GM19099 (cell line): Measurements from ENCODE around the gene LPO.

Experiments used
- POLR2A ChIP-seq: IDR thresholded peaks from 3 replicates; pipeline ENCODE4 v1.6.1; 2011; ENCODE audit warnings: low read depth; ENCODE audit not compliant: insufficient read length; ENCODE audit errors: extremely low read depth

LPO gene

DNA sequence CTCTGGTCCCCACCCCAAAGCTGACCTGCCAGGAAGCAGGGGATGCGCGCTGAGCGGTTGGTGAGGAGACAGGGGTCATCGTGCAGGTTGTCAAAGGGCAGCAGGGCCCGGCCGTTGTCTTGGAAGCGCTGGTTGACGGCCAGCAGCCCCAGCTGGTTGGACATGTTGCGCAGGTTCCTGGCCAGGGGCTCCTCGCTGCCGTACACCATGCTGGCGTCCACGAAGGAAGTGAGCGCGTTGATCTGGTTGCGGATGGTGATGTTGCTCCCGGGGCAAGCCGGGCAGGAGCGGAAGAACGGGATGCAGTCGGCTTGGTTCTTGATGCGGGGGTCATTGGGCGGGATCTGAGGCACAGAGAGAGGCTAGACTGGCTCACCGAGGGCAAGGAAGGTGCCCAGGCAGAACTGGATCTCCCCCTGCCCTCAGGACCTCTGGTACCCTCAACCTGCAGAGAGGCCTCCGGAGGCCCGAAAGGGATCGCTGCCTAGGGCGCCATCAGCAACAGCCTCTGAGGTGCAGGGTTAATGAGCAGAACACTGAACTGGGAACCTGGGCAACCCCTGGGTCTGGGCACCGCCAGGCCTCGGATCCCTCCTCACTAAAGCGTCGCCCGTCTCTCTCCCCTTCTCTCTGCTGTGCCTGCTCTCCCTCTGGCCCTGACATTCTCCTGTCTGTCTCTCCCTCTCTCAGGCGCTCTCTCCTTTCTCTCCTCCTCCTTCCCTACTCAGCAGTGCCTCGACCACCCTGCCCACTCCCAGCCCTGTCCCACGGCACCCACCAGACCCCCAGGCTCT lies 39.6 kb downstream of the LPO start:
- TF ChIP-seq POLR2A = no peak

- TF ChIP-seq POLR2A = no peak
Measured at GRCh38 chr17:58278661-58279015, 40.3 kb downstream of the LPO start.

DNA sequence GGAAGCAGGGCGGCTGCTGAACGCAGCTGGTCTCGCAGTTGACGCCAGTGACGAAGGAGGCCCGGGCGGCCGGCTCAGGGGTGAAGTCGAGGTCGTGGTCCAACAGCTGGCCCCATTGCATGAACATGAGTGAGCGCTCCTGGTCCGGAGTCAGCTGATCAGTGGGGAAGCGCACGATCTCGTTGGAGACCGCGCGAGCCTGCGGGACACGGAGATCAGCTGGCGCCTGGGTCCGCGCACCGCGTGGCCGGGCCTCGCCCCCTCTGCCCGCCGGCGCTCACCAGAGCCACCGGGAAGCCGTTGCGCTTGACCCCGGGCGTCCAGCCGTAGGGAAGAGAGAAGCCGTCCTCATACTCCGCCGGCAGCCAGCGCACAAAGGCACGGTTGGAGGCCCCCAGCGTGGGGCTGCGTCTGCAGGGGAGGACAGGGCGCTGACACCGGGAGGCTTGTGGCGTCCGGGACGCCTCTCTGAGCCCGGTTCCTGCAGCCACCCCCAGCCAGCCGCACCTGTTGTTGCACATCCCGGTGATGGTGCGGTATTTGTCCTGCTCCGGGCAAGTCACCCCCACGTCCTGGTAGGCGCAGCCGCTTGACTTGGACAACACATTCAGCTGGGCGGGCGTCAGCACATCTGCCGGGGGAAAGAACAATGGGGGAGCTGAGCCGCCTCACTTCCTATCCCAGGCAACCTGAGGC lies 40.8 kb downstream of the LPO start:
- no peak for TF ChIP-seq POLR2A

GRCh38 chr17:58279736-58280479 lies 41.5 kb downstream of the LPO start:
- TF ChIP-seq POLR2A = no peak

DNA sequence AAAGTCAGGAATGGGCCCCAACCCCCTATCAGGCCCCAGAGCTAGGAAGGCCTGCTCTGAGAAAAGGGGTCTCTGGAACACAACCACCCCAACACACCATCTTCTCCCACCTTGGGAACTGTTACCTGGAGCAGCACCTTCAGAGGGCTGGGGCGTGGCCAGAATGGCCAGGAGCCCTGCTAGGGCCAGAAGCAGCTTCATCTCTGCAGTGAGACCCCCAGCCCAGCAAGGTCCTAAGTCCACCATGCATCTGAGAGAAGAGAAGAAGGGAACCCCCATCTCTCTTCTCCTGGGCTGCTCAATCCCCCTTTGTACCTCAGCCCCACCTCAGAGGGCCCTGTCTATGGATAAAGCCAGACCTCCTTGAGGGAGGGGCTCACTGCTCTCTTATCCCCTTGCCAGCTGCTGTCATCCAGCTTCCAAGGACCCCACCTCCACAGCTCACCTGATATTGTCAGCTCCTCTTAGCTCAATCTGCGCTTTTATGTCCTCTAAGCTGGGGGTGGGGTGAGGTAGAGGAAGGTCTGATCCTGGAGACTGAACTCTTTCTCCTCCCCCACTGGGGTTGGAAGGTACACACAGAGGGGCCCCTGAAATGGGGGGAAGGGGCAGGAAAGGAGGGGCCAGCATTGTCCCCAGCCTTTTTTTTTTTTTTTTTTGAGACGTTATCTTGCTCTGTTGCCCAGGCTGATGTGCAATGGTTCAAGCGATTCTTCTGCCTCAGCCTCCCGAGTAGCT lies 42.3 kb downstream of the LPO start, which contains the start of gene MPO:
TSS of gene MPO (minus strand) at position 456 of the 738 bp plus-strand sequence. CDS start at position 279, 177 bp downstream.
- no peak for TF ChIP-seq POLR2A

DNA sequence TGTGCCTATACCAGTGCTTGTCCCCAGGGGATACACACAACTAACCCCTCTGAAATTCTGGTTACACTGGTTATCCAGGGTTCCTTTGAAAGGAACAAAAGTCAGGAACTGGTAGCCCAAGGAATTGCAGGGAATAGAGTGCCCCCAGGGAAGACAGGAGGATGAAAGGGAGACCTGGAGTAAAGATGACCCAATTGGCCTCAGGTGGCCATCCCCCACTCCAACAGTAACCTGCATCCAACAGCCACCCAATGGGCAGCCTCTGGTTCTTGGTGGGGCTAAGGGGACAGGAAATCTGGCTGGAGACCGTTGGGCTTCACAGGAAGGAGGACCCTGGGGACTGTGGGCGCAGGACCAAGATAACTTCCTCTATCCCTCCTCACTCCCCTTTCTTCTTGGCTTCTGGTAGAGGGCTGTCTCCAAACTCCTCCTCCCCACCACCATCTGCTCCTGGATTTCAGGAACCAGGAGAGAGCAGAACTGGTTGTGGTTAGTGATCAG lies 43.2 kb downstream of the LPO start:
- TF ChIP-seq POLR2A = no peak

DNA sequence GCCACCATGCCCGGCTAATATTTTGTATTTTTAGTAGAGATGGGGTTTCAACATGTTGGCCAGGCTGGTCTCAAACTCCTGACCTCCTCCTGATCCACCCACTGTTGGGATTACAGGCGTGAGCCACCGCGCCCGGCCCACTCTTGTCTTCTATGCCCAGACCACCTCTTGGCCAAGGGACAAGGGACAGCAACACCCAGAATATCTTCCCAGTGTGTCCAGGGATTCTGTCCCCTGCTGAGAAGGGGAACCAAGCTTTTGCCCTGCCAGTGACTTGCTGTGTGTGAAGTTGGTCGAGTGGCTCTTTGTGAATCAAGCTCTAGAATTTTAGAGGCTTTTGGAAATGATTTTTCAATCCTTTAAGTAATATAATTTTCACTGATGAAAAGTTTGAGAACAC lies 44.1 kb downstream of the LPO start:
- TF ChIP-seq POLR2A = no peak

GRCh38 chr17:58283674-58284612 lies 45.6 kb downstream of the LPO start:
- no peak for TF ChIP-seq POLR2A

DNA sequence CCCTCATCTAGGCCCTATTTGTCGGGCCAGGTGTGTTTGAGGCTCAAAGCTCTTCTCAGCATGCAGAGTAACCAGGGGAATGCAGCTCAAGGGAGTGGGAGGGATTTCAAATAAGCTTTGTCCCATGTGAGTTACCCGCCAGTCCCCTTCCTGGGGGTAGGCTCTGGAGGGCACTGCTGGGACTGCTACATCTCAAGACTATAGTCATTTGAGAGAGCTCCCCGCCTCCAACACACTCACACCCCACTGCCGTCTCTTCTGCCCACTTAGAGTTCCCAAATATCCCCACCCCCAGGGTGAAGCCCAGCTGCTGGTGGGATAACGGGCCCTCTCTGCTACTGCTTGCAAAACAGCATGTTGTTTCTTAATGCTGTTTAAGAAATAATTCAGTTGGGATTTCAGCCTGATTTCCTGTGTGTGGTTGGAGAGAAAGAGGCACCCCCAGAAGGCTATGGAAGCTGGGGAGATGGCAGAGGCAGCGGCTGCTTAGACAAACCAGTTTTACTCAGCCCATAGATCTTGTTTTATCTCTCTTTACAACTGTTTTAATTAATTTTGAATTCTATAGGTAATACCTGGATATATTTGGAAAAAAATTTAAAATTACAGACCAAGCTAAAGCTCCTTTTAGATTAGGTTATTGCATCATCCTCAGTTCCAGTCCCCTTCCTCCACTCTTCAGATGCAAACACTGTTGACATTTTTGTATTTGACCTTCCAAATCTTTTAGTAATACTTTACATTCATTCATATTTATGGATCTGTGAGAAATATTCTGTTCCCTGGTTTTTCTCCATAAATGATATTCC lies 46.4 kb downstream of the LPO start:
- no peak for TF ChIP-seq POLR2A

- no peak for TF ChIP-seq POLR2A
Measured at GRCh38 chr17:58285422-58285810, 47.0 kb downstream of the LPO start.

DNA sequence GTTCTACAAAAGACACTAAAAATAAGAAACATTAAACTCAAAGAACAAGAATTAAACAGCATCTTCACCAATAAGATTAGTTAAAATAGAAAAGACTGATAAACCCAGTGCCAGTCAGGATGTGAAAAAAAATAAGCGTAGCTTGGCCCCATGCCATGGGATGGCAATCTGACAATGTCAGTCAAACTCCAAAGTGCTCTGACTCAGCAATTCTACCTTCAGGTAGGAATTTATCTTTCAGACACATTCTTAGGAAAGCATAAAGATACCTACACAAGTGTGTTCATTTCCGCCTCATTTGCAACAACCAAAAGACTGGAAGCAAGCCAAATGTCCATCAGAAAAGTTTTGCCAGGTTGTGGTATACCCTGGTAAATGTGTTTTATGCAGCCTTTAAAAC lies 51.5 kb downstream of the LPO start:
- TF ChIP-seq POLR2A = no peak

GRCh38 chr17:58291246-58291645 lies 52.9 kb downstream of the LPO start:
- no peak for TF ChIP-seq POLR2A

DNA sequence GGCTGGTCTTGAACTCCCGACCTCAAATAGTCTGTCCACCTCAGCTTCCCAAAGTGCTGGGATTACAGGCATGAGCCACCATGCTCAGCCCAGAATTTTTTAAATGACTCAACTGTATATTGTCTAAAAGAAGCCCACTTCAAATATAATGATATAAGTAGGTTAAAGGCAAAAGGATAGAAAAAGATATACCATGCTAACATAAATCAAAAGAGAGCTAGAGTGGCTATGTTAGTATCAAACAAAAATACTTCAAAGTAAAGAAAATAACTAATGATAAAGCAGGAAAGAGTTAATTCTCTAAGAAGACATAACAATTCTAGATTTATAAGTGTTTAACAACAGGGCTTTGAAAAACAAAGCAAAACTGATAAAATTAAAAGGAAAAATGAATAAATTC lies 55.6 kb downstream of the LPO start:
- no peak for TF ChIP-seq POLR2A
